ENCODE data around the gene RRP1B.

- TF ChIP-seq CTCF (IDR thresholded peaks at IDR 0.05 in 2 of 3, conservative IDR thresholded peaks at IDR 0.05 in 1 of 3; ENCODE audit: borderline replicate concordance in 1 of 3, insufficient read depth in 1 of 3, low read depth in 2 of 3, low read length in 2 of 3) (no peak), REST (IDR thresholded peaks at IDR 0.05; ENCODE audit: low read depth) (no peak), POLR2A (IDR thresholded peaks at IDR 0.05; ENCODE audit: borderline replicate concordance, extremely low read depth, insufficient read depth, insufficient read length) (no peak), MAX (IDR thresholded peaks at IDR 0.05) (no peak), ZBTB33 (IDR thresholded peaks at IDR 0.05; ENCODE audit: extremely low read depth, insufficient replicate concordance, low read length) (no peak), EZH2 (IDR thresholded peaks at IDR 0.05) (no peak), EZH2phosphoT487 (IDR thresholded peaks at IDR 0.05; ENCODE audit: borderline replicate concordance) (no peak), POLR2AphosphoS5 (IDR thresholded peaks at IDR 0.05; ENCODE audit: low read depth, low read length) (no peak), RAD21 (IDR thresholded peaks at IDR 0.05; ENCODE audit: low read depth) (no peak), SP1 (IDR thresholded peaks at IDR 0.05; ENCODE audit: low read depth) (no peak), ZNF274 (IDR thresholded peaks at IDR 0.05; ENCODE audit: low read depth, low read length) (no peak), TCF7L2 (IDR thresholded peaks at IDR 0.05; ENCODE audit: borderline replicate concordance, extremely low read depth, insufficient read depth, insufficient read length) (no peak), ELF1 (IDR thresholded peaks at IDR 0.05; ENCODE audit: borderline replicate concordance, low read depth) (no peak)
Observed at GRCh38 chr21:43694437-43695079, 35.2 kb downstream of the RRP1B start.
